GM12801 (cell line): ENCODE data around the gene IGF1.

Source experiments
- CTCF ChIP-seq: IDR thresholded peaks from one replicate; pipeline ENCODE4 v1.5.1; 2011; ENCODE audit warnings: control low read depth; ENCODE audit not compliant: insufficient read length; ENCODE audit errors: extremely low read depth

The IGF1 gene

GRCh38 chr12:102390068-102390467 lies 90.3 kb downstream of the IGF1 start:
- TF ChIP-seq CTCF = no peak

- no peak for TF ChIP-seq CTCF
These were observed 91.9 kb downstream of the IGF1 start for GRCh38 chr12:102388469-102388868.

GRCh38 chr12:102385343-102385742 lies 95.0 kb downstream of the IGF1 start:
- no peak for TF ChIP-seq CTCF

GRCh38 chr12:102379346-102380162 lies 100.8 kb downstream of the IGF1 start:
- TF ChIP-seq CTCF = no peak

GRCh38 chr12:102376781-102377180 lies 103.6 kb downstream of the IGF1 start:
- TF ChIP-seq CTCF = no peak

- no peak for TF ChIP-seq CTCF
These were observed 104.1 kb downstream of the IGF1 start for GRCh38 chr12:102376181-102376747.

- no peak for TF ChIP-seq CTCF
These were observed 106.2 kb downstream of the IGF1 start for GRCh38 chr12:102374190-102374589.
